K562 (cell line): ENCODE data around the gene WASF3. TPM values are rescaled to one million over a fixed set of nuclear protein-coding genes. Genes with fewer than 3 reads are reported as not detected.

Source experiments
- ATAC-seq: fragments of 200-7000 bp; cut with Tn5 transposase; 3 replicates; pipeline ENCODE4 v1.9.1; 2020; ENCODE audit warnings: moderate library complexity
- BruUV-seq: library from RNA; stranded (reverse); fragments of 400-500 nt; replicated peaks from 2 replicates; lab custom pipeline; 2021; lab: Mats Ljungman, UMichigan
- CTCF ChIA-PET: fragments of 300-600 bp; formaldehyde crosslinking; extraction: SDS; loops from one replicate; lab custom pipeline; 2021; ENCODE audit warnings: low intra/inter-chr PET ratio; lab: Yijun Ruan, JAX
- POLR2A ChIA-PET: fragments of 300-600, 350-650 bp; sonication (Branson Sonifier 250); formaldehyde crosslinking; extraction: SDS; loops from one replicate; lab custom pipeline; 2021; ENCODE audit warnings: antibody characterized with exemption, inconsistent platforms; lab: Yijun Ruan, JAX
- DNase-seq, 4 experiments: peaks; one replicate each; pipeline versions ENCODE4 v3.0.0 to v3.0.0-alpha.2; 2011 to 2018; ENCODE audit warnings: low spot score in 3 of 4, mixed read lengths in 3 of 4; ENCODE audit errors: extremely low read depth in 1 of 4
- FAIRE-seq: peaks from 2 replicates; lab custom pipeline; 2011; peaks lifted over from hg19 to GRCh38; lab: Jason Lieb, UNC
- H2AFZ ChIP-seq: 2 replicates; pipeline ENCODE4 v1.6.0; 2011; ENCODE audit warnings: low read depth, low read length, control low read depth, inconsistent platforms
- H3K27ac ChIP-seq: fragments of 200-600 bp; 3 replicates; pipeline ENCODE4 v1.8.0; 2011; ENCODE audit warnings: low read depth, mild to moderate bottlenecking, control low read depth, inconsistent platforms, low read length, moderate library complexity, mixed read lengths; ENCODE audit errors: extremely low read depth
- H3K27me3 ChIP-seq, 2 experiments: fragments of 300-600 bp in 1 of 2; 2 replicates in 1 of 2; 3 replicates in 1 of 2; pipeline versions ENCODE4 v1.6.0 to v1.8.0; 2011; ENCODE audit warnings: inconsistent platforms in 2 of 2, low read length in 2 of 2, mild to moderate bottlenecking in 1 of 2, mixed read lengths in 1 of 2, moderate library complexity in 1 of 2; ENCODE audit not compliant: control insufficient read depth in 2 of 2, insufficient read depth in 2 of 2
- H3K36me3 ChIP-seq: fragments of 300-600 bp; 3 replicates; pipeline ENCODE4 v1.8.0; 2011; ENCODE audit warnings: mild to moderate bottlenecking, low read length, inconsistent platforms; ENCODE audit not compliant: control insufficient read depth, insufficient read depth
- H3K4me1 ChIP-seq, 2 experiments: fragments of 200-600 bp in 1 of 2; replicated peaks in 1 of 2; 2 replicates in 1 of 2; 3 replicates in 1 of 2; pipeline versions ENCODE4 v1.5.1 to v1.8.0; 2011; ENCODE audit warnings: inconsistent platforms in 2 of 2, low read length in 2 of 2, mild to moderate bottlenecking in 1 of 2, mixed read lengths in 1 of 2, moderate library complexity in 1 of 2; ENCODE audit not compliant: control insufficient read depth in 2 of 2, insufficient read depth in 2 of 2
- H3K4me2 ChIP-seq: 2 replicates; pipeline ENCODE4 v1.6.1; 2011; ENCODE audit warnings: low read length, control low read depth, inconsistent platforms, mixed read lengths; ENCODE audit not compliant: insufficient read depth
- H3K4me3 ChIP-seq: fragments of 200-600 bp; sonication (generic), shearing (Covaris generic); 2 replicates; pipeline ENCODE4 v1.5.1; 2016; ENCODE audit warnings: control low read depth, inconsistent platforms
- H3K79me2 ChIP-seq: fragments of 200-600 bp; 3 replicates; pipeline ENCODE4 v1.8.0; 2011; ENCODE audit warnings: low read length, inconsistent platforms; ENCODE audit not compliant: control insufficient read depth, insufficient read depth
- H3K9ac ChIP-seq, 2 experiments: 2 replicates each; pipeline versions ENCODE4 v1.6.0 to v1.6.1; 2011; ENCODE audit warnings: low read depth in 2 of 2, low read length in 2 of 2, control low read depth in 1 of 2, inconsistent platforms in 1 of 2, mild to moderate bottlenecking in 1 of 2, mixed read lengths in 1 of 2; ENCODE audit not compliant: insufficient read depth in 1 of 2
- H3K9me1 ChIP-seq: one replicate; pipeline ENCODE4 v1.6.0; 2011; ENCODE audit warnings: inconsistent platforms, mild to moderate bottlenecking, low read length, moderate library complexity; ENCODE audit not compliant: control insufficient read depth, insufficient read depth
- H3K9me3 ChIP-seq: replicated peaks from 2 replicates; pipeline ENCODE4 v1.5.1; 2011; ENCODE audit warnings: low read depth, low read length, inconsistent platforms; ENCODE audit not compliant: control insufficient read depth, insufficient read depth
- H4K20me1 ChIP-seq: replicated peaks from 2 replicates; pipeline ENCODE4 v1.6.1; 2011; ENCODE audit warnings: low read length, inconsistent platforms, mixed read lengths; ENCODE audit not compliant: control insufficient read depth, insufficient read depth
- BHLHE40 ChIP-seq: IDR thresholded peaks from 2 replicates; pipeline ENCODE4 v1.6.1; 2011; ENCODE audit warnings: low read length, improper control_type of control experiment
- CBX8 ChIP-seq: fragments of 200-600 bp; sonication (generic); IDR thresholded peaks from 2 replicates; pipeline ENCODE4 v1.6.1; 2012; ENCODE audit warnings: borderline replicate concordance, mixed run types, low read depth, mild to moderate bottlenecking, moderate library complexity, mixed read lengths, low read length, control low read depth, inconsistent platforms; ENCODE audit not compliant: poor library complexity, severe bottlenecking; ENCODE audit errors: extremely low read depth
- ELF1 ChIP-seq: fragments of 200-800 bp; sonication (Bioruptor generic); IDR thresholded peaks from 2 replicates; pipeline ENCODE4 v1.6.1; 2016; ENCODE audit warnings: missing genetic modification characterization, missing compliant biosample characterization
- ETV1 ChIP-seq: fragments of 450-650 bp; conservative IDR thresholded peaks from 2 replicates; pipeline ENCODE4 v1.6.1; 2016; ENCODE audit warnings: missing genetic modification characterization, control low read depth, low read depth, missing compliant biosample characterization
- ETV6 ChIP-seq, 3 experiments: fragments of 150-350 bp in 1 of 3; sonication (generic) in 1 of 3; formaldehyde crosslinking in 1 of 3; IDR thresholded peaks; 2 replicates each; pipeline versions ENCODE4 v1.6.1 to v1.8.0; 2014 to 2022; ENCODE audit warnings: borderline replicate concordance in 2 of 3, low read depth in 2 of 3, antibody characterized with exemption in 1 of 3, low read length in 1 of 3, mild to moderate bottlenecking in 1 of 3, missing genetic modification reagents in 1 of 3
- GABPB2 ChIP-seq: fragments of 250-450 bp; sonication (Bioruptor Pico); conservative IDR thresholded peaks from 2 replicates; pipeline ENCODE4 v1.5.1; 2021; ENCODE audit warnings: mild to moderate bottlenecking
- MAZ ChIP-seq, 2 experiments: fragments of 450-650 bp in 1 of 2; sonication (generic) in 1 of 2; formaldehyde crosslinking; IDR thresholded peaks in 1 of 2; conservative IDR thresholded peaks in 1 of 2; 2 replicates each; pipeline versions ENCODE4 v1.4.0 to v1.5.0; 2020; ENCODE audit warnings: mild to moderate bottlenecking in 1 of 2, missing genetic modification reagents in 1 of 2
- RBM15 ChIP-seq: fragments of 200-400 bp; formaldehyde crosslinking; IDR thresholded peaks from 2 replicates; pipeline ENCODE4 v1.6.1; 2018; ENCODE audit warnings: mild to moderate bottlenecking, low read length, moderate library complexity; ENCODE audit not compliant: insufficient read depth
- RBM22 ChIP-seq: fragments of 200-400 bp; formaldehyde crosslinking; IDR thresholded peaks from 2 replicates; pipeline ENCODE4 v1.6.1; 2018; ENCODE audit warnings: low read length, low read depth; ENCODE audit not compliant: poor library complexity, severe bottlenecking
- SIX5 ChIP-seq, 2 experiments: IDR thresholded peaks; 2 replicates each; pipeline ENCODE4 v1.6.1; 2011; ENCODE audit warnings: low read length in 2 of 2, borderline replicate concordance in 1 of 2, low read depth in 1 of 2, mild to moderate bottlenecking in 1 of 2, moderate library complexity in 1 of 2; ENCODE audit not compliant: insufficient read depth in 1 of 2
- SMAD4 ChIP-seq: fragments of 250-450 bp; sonication (Bioruptor Pico); conservative IDR thresholded peaks from 2 replicates; pipeline ENCODE4 v1.8.0; 2021; ENCODE audit warnings: inconsistent platforms, mild to moderate bottlenecking, moderate library complexity
- SMARCA5 ChIP-seq: fragments of 450-650 bp; IDR thresholded peaks from 2 replicates; pipeline ENCODE4 v1.6.1; 2016
- TFAM ChIP-seq: fragments of 250-450 bp; sonication (Bioruptor Pico); conservative IDR thresholded peaks from 2 replicates; pipeline ENCODE4 v1.5.0; 2021; ENCODE audit warnings: mild to moderate bottlenecking, moderate library complexity
- ZBED1 ChIP-seq: IDR thresholded peaks from 2 replicates; pipeline ENCODE4 v1.6.1; 2014
- ZBTB8A ChIP-seq: fragments of 450-650 bp; IDR thresholded peaks from 2 replicates; pipeline ENCODE4 v1.6.1; 2018; ENCODE audit warnings: mild to moderate bottlenecking, moderate library complexity; ENCODE audit not compliant: partially characterized antibody
- ZNF133 ChIP-seq: fragments of 250-450 bp; sonication (Bioruptor Pico); IDR thresholded peaks from 2 replicates; pipeline ENCODE4 v1.4.0; 2020; ENCODE audit warnings: mild to moderate bottlenecking
- ZNF507 ChIP-seq: conservative IDR thresholded peaks from 2 replicates; pipeline ENCODE4 v1.6.1; 2017; ENCODE audit warnings: missing genetic modification characterization, missing compliant biosample characterization
- WGBS: fragments of 100-300 bp; shearing (Covaris generic); methylation state at CpG from one replicate; pipeline ENCODE4 v1.1.6; 2016; ENCODE audit warnings: low coverage, mixed read lengths; ENCODE audit not compliant: insufficient coverage; ENCODE audit errors: missing lambda C conversion rate; 5-methylcytosine and 5-hydroxymethylcytosine counted together
- in situ Hi-C: fragments of 300-500 bp; cut with MboI; formaldehyde crosslinking; loops from 4 replicates; pipeline ENCODE4 v1.15.0; 2018; ENCODE audit warnings: inconsistent platforms, mixed read lengths
- intact Hi-C: fragments of 100-400 bp; cut with micrococcal nuclease; formaldehyde crosslinking; loops from 2 replicates; pipeline ENCODE4 v1.14.2; 2022
- polyA plus RNA-seq, 8 experiments: library from polyadenylated mRNA; depleted of rRNA in 4 of 8; stranded (reverse) in 5 of 8; unstranded in 3 of 8; fragments of >200 nt; fragmentation: Nextera tagmentation in 2 of 8; fragmentation: Illumina TruSeq in 1 of 8; extraction: Ambion mirVana in 2 of 8; extraction: Trizol in 1 of 8; gene quantifications; 2 replicates each; pipeline versions ENCODE4 v1.2.1 to v1.2.3, GENCODE V29; 2011 to 2014; ENCODE audit warnings: inconsistent platforms in 1 of 8, missing spikeins in 1 of 8
- total RNA-seq, 7 experiments: library from RNA; depleted of rRNA in 6 of 7; stranded (reverse); fragments of >200 nt in 6 of 7; fragmentation: Illumina TruSeq in 2 of 7; extraction: Trizol in 2 of 7; gene quantifications; 2 replicates each; pipeline versions ENCODE4 v1.2.1 to v1.2.3, GENCODE V29; 2011 to 2021; ENCODE audit warnings: low replicate concordance in 1 of 7
- TF ChIP-seq, protein P1 (sequence below): sonication (generic); formaldehyde crosslinking; IDR thresholded peaks from 2 replicates; pipeline ENCODE4 v1.8.0; 2022; ENCODE audit warnings: mild to moderate bottlenecking, missing genetic modification reagents

Gene WASF3
- total and polyA plus RNA-seq, 9 of the 15 experiments (the other 6 are each of a cell fraction or from before 2014, with no cell fraction given): 0.04 to 0.43 (median 0.11) TPM

DNA sequence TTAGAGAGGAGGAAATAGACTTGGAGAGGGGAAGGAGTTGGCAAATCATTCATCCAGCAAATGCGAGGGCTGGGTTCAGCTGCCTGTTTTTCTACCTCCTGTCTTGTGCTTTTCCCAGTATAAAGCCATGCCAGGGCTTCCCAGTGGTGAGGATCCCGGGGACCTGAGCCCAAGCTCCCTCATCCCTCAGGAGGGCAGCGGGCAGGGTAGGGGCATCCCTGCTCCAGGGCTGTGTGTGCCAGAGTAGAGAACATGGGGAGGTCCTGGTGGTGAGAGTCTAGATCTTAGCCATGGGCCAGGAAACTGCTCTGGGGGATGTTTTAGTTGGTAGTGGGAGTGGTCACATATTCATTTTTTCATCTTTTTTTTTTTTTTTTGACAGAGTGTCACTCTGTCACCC, 159.5 kb downstream of the WASF3 start (continued):
- no peak for TF ChIP-seq ZBTB8A

DNA sequence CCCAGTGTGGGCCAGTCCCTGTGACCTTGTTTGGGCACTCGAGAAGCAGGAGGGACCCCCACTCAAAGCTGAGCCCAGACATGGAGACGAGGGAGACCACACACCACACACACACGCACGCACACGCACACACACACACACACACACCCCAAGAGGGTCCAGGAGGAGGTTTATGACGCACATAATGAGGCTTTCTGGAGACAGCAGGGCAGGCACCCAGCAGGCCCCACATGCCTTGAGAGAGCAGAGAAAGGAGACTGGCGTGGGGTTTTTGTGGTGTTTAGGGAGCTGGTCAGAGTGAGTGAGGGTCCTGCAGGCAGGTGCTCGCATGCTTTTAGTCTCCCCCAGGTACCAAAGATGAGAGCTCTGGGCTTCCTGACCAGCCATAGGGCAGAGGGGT, 160.7 kb downstream of the WASF3 start:
- no peak overlapping the region for H3K9ac ChIP-seq
- ChIA-PET POLR2A (no interaction called here), CTCF (no interaction called here)
- ATAC-seq (no peak), FAIRE-seq (no peak), DNase-seq (no peak)
- 2% methylated on average over 5 of the region's 8 CpGs for WGBS
- H3K4me3 ChIP-seq: no peak overlapping the region
- H3K79me2 ChIP-seq: no peaks in the 10 kb centered on the region
- no peaks in the 10 kb centered on the region for H3K9me3 ChIP-seq
- no peak overlapping the region for H3K27ac ChIP-seq
- in situ Hi-C loops (no loop called here), intact Hi-C loops (no loop called here)
- no peaks in the 10 kb centered on the region for H3K36me3 ChIP-seq
- H2AFZ ChIP-seq: no peak overlapping the region
- no TSS peak for BruUV-seq
- no peaks in the 10 kb centered on the region for H3K9me1 ChIP-seq
- no peaks in the 10 kb centered on the region for H4K20me1 ChIP-seq
- peaks cover 0 to 7% of the 10 kb centered on the region in 2 experiments; a peak in 3 of 5 replicates for H3K27me3 ChIP-seq
- no peak overlapping the region for H3K4me2 ChIP-seq
- H3K4me1 ChIP-seq: no peaks in the 10 kb centered on the region
- TF ChIP-seq CBX8 (no peak), ELF1 (tag) (no peak), SMAD4 (CRISPR knock-in tag) (no peak), SMARCA5 (no peak), ZNF133 (CRISPR knock-in tag) (no peak), SIX5 (IDR thresholded peaks at IDR 0.05; ENCODE audit: borderline replicate concordance in 1 of 2, insufficient read depth in 1 of 2, low read depth in 1 of 2, low read length in 2 of 2) (no peak), TFAM (CRISPR knock-in tag) (no peak), MAZ (CRISPR knock-in tag; conservative IDR thresholded peaks at IDR 0.05 in 1 of 2, IDR thresholded peaks at IDR 0.05 in 1 of 2) (no peak), GABPB2 (CRISPR knock-in tag) (no peak), ETV1 (tag) (no peak), ZNF507 (tag) (no peak), BHLHE40 (no peak), ETV6 (IDR thresholded peaks at IDR 0.05; ENCODE audit: borderline replicate concordance in 1 of 2, low read depth in 2 of 2, low read length in 1 of 2) (no peak), ETV6 (CRISPR knock-in tag; IDR thresholded peaks at IDR 0.05; ENCODE audit: borderline replicate concordance) (no peak), RBM15 (no peak), ZBED1 (no peak), RBM22 (no peak)
- TF ChIP-seq, protein P1, sequence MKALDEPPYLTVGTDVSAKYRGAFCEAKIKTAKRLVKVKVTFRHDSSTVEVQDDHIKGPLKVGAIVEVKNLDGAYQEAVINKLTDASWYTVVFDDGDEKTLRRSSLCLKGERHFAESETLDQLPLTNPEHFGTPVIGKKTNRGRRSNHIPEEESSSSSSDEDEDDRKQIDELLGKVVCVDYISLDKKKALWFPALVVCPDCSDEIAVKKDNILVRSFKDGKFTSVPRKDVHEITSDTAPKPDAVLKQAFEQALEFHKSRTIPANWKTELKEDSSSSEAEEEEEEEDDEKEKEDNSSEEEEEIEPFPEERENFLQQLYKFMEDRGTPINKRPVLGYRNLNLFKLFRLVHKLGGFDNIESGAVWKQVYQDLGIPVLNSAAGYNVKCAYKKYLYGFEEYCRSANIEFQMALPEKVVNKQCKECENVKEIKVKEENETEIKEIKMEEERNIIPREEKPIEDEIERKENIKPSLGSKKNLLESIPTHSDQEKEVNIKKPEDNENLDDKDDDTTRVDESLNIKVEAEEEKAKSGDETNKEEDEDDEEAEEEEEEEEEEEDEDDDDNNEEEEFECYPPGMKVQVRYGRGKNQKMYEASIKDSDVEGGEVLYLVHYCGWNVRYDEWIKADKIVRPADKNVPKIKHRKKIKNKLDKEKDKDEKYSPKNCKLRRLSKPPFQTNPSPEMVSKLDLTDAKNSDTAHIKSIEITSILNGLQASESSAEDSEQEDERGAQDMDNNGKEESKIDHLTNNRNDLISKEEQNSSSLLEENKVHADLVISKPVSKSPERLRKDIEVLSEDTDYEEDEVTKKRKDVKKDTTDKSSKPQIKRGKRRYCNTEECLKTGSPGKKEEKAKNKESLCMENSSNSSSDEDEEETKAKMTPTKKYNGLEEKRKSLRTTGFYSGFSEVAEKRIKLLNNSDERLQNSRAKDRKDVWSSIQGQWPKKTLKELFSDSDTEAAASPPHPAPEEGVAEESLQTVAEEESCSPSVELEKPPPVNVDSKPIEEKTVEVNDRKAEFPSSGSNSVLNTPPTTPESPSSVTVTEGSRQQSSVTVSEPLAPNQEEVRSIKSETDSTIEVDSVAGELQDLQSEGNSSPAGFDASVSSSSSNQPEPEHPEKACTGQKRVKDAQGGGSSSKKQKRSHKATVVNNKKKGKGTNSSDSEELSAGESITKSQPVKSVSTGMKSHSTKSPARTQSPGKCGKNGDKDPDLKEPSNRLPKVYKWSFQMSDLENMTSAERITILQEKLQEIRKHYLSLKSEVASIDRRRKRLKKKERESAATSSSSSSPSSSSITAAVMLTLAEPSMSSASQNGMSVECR: no peak
